Peyer's patch (tissue), 4 donors: ENCODE data around the gene EML1.

ENCODE experiments used
- CTCF ChIP-seq, 6 experiments: fragments of 450-650 bp in 4 of 6; fragments of 200-600 bp in 2 of 6; sonication (generic) in 1 of 6; IDR thresholded peaks; one replicate each; pipeline ENCODE4 v1.5.1; 2017 to 2019; ENCODE audit warnings: antibody characterized with exemption in 6 of 6, mild to moderate bottlenecking in 3 of 6, moderate library complexity in 1 of 6
- POLR2A ChIP-seq, 2 donors: fragments of 450-650 bp; IDR thresholded peaks; one replicate each; pipeline ENCODE4 v1.5.1; 2017; ENCODE audit warnings: antibody characterized with exemption in 2 of 2, mild to moderate bottlenecking in 2 of 2, moderate library complexity in 2 of 2

DNA sequence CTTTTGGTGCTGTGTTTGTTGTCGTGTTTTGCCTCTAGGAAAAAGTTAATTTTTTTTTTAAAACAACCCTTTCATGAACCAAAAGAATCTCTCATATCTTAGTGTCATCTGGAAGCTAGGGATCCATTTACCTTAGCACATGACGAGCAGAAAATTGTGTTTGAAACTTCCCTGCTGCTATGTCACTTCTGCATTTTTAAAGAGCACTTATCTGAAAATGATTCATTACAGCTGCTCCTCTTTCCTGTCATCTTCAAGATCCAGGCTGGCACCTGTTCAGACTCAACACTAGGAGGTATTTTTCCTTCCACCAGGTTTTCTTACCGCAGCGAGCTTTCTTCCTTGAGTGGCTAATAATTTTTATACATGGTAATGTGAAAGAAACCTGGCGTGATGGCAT, 67.0 kb downstream of the EML1 start:
- TF ChIP-seq CTCF (IDR thresholded peaks at IDR 0.05) (no peak), POLR2A (IDR thresholded peaks at IDR 0.05) (no peak)
